HG02623 (cell line): Measurements from ENCODE around the gene KLHL21.
"Not testable (repeated sequence)": the region's sequence is repeated elsewhere in the genome, so short reads cannot be mapped to it uniquely, and the experiment has no call there.

Source experiments
- ATAC-seq: cut with Tn5 transposase; IDR thresholded peaks from one replicate; pipeline ENCODE4 v1.9.1; 2021; ENCODE audit warnings: moderate library complexity; ENCODE audit not compliant: unreplicated experiment

KLHL21 gene, protein sequence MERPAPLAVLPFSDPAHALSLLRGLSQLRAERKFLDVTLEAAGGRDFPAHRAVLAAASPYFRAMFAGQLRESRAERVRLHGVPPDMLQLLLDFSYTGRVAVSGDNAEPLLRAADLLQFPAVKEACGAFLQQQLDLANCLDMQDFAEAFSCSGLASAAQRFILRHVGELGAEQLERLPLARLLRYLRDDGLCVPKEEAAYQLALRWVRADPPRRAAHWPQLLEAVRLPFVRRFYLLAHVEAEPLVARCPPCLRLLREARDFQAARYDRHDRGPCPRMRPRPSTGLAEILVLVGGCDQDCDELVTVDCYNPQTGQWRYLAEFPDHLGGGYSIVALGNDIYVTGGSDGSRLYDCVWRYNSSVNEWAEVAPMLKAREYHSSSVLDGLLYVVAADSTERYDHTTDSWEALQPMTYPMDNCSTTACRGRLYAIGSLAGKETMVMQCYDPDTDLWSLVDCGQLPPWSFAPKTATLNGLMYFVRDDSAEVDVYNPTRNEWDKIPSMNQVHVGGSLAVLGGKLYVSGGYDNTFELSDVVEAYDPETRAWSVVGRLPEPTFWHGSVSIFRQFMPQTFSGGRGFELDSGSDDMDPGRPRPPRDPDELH

DNA sequence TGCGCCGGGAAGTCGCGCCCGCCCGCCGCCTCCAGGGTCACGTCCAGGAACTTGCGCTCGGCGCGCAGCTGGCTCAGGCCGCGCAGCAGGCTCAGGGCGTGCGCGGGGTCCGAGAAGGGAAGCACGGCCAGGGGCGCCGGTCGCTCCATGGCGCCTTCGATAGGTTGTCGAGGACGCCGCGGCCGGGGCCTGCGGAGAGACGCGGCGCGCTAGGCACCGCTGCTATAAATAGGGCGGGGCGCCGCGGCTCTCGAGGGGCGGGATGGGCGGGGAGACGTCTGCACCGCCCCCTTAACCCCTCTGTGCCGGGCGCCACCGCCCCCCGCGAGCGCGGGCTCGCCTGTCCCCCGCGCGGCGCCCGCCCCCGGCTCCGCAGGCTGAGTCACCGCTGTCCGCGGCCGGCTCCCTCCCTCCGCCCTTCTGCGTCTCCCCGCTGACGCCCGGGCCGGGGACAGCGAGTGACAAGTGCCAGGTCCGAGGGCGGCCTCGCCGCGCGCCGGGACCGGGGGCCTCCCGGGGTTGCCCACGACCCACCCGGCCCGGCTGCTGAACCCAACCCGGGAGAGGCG is at the start of gene KLHL21:
Gene KLHL21, minus strand, starts transcription at position 201 of the 569 bp plus-strand sequence. Its CDS starts 52 bp downstream, at position 149.
- ATAC-seq: peak; percentile 44

DNA sequence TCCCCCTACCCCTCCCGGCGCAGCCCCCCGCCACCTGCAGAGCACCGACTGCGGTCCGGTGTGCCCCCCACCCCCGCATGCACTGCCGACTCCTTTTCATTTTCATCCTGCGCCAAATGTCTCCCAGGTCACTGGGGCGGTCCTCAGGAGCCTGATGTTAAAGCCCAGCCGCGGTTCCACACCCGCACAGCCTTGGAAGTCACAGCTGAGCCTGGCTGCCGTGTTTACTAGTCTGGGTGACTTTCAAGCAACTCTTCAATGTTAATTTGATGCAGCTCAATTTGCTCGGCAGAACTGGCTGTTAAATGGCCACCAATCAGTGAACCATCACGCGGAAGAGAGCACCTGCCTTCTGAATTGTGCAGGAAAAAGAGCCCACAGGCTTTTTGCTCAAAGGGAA is 49.2 kb upstream of the KLHL21 start:
- ATAC-seq: no peak

- no peak for ATAC-seq
Observed at GRCh38 chr1:6648556-6648955, 45.9 kb upstream of the KLHL21 start.

DNA sequence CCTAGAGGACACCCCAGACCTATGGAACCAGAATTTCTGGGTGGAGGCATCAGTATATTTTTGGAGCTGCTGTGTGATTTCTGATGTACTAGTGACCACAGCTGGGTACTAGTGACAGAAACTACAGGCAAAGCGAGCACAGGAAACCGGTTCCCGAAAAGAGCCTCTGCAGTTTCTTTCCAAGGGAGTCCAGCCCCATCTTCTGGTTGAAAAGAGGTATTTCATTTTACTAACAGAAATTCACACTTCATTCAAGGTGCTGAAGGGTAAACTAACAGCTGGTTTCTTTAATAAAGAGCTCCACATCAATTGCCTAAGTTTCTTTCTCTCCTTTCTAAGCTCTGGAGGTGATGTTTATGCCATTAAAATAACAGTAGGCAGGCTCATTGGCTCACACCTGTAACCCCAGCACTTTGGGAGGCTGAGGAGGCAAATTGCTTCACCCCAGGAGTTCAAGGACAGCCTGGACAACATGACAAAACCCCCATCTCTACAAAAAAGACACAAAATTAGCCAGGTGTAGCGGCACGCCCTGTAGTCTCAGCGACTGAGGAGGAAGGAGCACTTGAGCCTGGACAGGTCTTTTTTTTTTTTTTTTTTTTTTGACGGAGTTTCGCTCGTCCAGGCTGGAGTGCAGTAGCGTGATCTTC is 44.0 kb upstream of the KLHL21 start:
- ATAC-seq: no peak

DNA sequence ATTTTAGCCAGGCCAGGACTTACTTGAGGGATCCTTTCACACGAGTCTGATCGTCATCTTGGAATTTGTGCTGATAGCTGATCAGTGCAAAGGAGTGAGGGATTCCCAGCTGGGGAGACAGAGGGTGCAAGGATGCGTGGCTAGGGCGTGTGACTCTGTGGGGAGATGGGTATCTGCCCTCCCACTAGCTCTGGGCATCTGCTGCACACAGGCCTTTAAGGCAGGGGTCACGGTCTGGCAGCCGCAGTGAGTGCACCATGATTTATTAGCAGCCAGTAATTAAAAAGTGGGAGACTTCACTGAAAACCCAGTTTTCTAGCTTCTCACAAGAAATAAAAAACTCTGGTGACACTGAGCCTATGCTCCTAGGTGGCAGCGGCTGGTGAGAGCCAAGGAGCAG is 42.3 kb upstream of the KLHL21 start:
- ATAC-seq: no peak

GRCh38 chr1:6640867-6641266 is 38.2 kb upstream of the KLHL21 start:
- ATAC-seq: not testable (repeated sequence)

- no peak for ATAC-seq
Observed at GRCh38 chr1:6638226-6638625, 35.6 kb upstream of the KLHL21 start.

GRCh38 chr1:6637770-6638169 is 35.1 kb upstream of the KLHL21 start:
- ATAC-seq: no peak

GRCh38 chr1:6636778-6637177 is 34.1 kb upstream of the KLHL21 start:
- ATAC-seq: not testable (repeated sequence)

DNA sequence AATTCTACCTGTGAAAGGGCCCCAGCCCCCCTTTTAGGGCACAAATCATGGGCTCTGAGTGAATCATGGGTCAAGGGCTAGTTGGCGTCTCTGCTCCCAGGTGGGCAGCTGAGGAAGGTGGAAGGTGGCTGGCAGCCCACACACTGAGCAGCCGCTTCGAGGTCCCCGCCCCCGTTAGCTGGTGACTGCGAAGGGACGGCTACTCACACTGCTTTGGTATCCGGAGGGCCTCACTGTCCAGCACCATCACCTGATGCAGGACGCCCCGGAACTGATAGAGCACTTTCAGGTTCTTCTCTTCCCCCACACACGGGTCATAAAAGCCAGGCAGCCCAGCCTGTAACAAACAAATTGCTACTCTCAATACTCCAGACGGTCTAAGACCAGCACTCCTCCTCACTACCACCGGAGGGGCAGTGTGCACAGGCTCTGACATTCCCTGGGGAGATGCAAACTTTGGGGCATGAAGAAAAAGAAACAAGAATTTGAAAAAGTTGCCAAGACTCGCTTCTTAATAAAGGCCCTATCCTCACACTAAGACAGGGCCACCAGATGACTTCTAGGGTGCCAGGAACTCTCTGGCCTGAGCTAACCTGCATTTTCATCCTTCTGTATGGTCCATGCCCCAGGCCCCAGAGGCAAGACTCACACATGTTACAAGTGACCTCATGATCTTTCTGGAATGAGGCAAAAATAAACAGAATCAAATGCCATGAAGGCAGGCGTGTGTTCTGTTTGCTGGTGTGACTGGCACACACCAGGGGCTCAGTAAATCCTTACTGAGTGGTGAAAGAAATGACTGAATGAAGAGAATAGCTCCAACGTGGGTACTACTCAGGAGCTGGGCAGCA is 33.5 kb upstream of the KLHL21 start:
- no peak for ATAC-seq

- ATAC-seq: no peak
Observed at GRCh38 chr1:6635161-6635909, 32.7 kb upstream of the KLHL21 start.

GRCh38 chr1:6634371-6635052 is 31.8 kb upstream of the KLHL21 start:
- no peak for ATAC-seq

DNA sequence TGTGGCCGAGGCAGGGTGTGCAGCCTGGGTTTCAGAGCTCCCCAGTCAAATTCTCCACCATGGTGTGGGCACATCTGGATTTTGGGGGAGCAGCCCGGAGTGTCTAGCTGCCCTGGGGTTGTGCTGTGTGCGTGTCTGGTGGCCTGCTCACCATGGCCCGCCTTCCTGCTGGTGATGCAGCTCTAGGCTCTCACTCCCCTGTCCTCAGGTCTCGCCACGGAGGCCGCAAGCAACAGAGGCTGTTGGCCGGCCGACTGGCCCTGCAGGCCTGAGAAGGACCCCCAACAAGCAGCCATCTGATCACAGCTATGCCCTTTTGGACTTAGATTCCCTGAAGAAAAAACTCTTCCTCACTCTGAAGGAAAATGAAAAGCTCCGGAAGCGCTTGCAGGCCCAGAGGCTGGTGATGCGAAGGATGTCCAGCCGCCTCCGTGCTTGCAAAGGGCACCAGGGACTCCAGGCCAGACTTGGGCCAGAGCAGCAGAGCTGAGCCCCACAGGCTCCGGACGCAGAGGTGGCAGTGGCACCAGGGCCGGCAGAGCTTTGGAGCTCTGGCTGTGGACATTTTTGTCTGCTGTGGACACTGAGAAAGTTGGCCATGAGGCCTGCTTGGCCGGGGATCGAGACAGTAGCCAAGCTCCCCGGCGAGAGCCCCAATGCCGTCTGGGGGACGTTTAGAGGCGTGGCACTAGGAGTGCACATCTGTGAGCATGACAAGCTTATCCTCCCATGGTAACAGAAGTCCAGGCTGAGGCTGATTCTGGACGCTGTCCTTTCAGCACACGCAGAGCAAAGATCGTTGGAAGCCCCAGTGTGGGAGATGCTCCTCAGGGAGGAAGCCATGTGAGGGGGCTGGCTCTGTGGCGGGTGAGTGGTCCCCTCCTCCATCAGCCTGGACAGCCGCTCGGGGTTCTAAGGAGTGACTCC is 30.2 kb upstream of the KLHL21 start:
- ATAC-seq: no peak

- ATAC-seq: no peak
Observed at GRCh38 chr1:6631058-6631457, 28.4 kb upstream of the KLHL21 start.

- ATAC-seq: no peak
Observed at GRCh38 chr1:6630027-6630426, 27.4 kb upstream of the KLHL21 start.

DNA sequence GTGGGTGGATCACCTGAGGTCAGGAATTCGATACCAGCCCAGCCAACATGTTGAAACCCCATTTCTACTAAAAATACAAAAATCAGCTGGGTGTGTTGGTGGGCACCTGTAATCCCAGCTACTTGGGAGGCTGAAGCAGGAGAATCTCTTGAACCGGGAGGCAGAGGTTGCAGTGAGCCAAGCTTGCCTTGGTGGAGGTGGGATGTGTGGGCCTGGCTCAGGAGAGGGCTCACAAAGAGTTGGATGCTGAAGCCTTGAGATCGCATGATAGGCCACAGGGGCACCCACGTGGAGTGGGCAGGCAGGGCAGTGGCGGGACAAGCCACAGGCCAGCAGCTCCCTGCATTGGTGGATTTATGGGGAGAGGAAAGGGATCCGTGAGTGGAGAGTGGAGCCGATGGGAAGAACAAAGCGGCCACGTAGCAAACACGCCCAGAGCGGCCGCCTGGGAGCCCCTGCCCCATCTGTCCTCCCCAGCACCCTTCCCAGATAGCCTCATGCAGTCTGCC is 26.4 kb upstream of the KLHL21 start:
- ATAC-seq: no peak

DNA sequence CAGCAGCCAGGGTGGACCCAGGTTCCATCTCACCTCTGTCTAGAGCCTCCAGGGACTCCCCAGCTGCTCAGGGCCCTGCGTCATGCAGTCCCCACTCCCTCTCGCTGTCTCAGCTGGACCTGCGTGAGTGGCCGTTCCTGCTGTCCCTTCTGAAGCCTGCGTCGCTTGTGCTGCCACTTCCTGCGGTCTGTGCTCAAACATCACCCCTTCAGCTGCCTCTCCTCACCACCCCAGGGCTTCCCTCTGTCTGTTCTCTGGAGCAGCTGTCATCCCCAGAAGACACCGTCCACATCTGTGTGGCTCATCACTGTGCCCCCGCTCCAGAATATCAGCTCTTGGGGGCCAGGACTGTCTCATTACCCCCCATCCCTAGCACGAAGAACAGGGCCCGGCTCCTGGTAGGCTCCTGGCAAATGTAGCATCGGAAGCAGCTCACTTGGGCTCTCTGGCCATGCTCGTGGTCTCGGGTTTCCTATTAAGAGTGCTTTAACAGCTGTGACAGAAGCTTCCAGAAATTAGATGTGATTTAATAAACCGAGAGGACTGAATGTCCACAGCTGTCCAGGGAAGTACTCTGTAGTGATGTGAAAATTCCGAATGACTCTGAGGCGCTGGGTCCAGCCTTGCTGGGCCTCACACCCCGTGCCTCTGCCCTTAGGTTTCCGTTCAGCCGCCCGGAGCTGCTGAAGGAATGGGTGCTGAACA is 25.3 kb upstream of the KLHL21 start:
- ATAC-seq: no peak

DNA sequence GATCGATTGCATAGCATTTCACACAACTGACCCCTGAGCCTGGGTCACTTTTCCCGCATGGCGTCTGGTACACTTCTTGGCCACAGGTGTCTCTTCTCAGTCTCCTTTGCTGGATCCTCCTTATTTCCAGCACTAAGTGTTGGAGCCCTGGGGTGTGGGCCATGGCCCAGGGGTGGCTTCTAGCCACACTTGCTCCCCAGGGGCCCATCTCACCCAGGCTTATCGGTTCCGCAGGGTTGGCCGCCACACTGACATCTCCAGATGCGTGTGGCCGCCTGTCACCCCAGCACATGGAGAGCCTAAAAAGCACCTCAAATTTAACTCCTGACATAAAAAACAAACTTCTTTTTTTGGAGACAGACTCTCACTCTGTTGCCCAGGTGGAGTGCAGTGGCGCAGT is 24.4 kb upstream of the KLHL21 start:
- ATAC-seq: no peak
